Vagina (tissue), 2 donors: ENCODE results near the gene RNASEH2C. TPM values are rescaled to one million over a fixed set of nuclear protein-coding genes. Genes with fewer than 3 reads are reported as not detected.

Source experiments
- DNase-seq, 2 donors: peaks; one replicate each; pipeline ENCODE4 v3.0.0-alpha.2; 2017; ENCODE audit errors: extremely low spot score in 2 of 2
- H3K27ac ChIP-seq: fragments of 200-600 bp; sonication (generic); one replicate; pipeline ENCODE4 v1.5.1; 2019
- H3K27me3 ChIP-seq: fragments of 200-600 bp; sonication (generic); one replicate; pipeline ENCODE4 v1.5.1; 2019
- H3K36me3 ChIP-seq, 2 donors: fragments of 200-600 bp; sonication (generic); one replicate each; pipeline ENCODE4 v1.5.1; 2017 to 2019
- H3K4me1 ChIP-seq: fragments of 200-600 bp; sonication (generic); one replicate; pipeline ENCODE4 v1.5.1; 2019
- H3K4me3 ChIP-seq, 2 donors: fragments of 200-600 bp; sonication (generic); 1 replicate in 1 of 2; 2 replicates in 1 of 2; pipeline ENCODE4 v1.5.1; 2016 to 2019
- H3K9me3 ChIP-seq: fragments of 200-600 bp; sonication (generic); one replicate; pipeline ENCODE4 v1.5.1; 2019
- CTCF ChIP-seq, 3 experiments: fragments of 450-650 bp in 2 of 3; fragments of 200-600 bp in 1 of 3; sonication (generic) in 1 of 3; IDR thresholded peaks; one replicate each; pipeline ENCODE4 v1.5.1; 2017 to 2019; ENCODE audit warnings: antibody characterized with exemption in 3 of 3, mild to moderate bottlenecking in 2 of 3, moderate library complexity in 2 of 3
- POLR2A ChIP-seq, 2 donors: fragments of 450-650 bp; IDR thresholded peaks; one replicate each; pipeline ENCODE4 v1.6.1; 2017; ENCODE audit warnings: antibody characterized with exemption in 2 of 2, mild to moderate bottlenecking in 2 of 2, moderate library complexity in 2 of 2
- POLR2AphosphoS5 ChIP-seq, 2 donors: sonication (generic); formaldehyde crosslinking; IDR thresholded peaks; one replicate each; pipeline ENCODE4 v1.9.0; 2017; ENCODE audit warnings: antibody characterized with exemption in 2 of 2, mild to moderate bottlenecking in 2 of 2, low read depth in 1 of 2; ENCODE audit not compliant: insufficient read depth in 1 of 2
- intact Hi-C: fragments of 100-400 bp; cut with DNase I; formaldehyde crosslinking; loops from one replicate; pipeline ENCODE4 v1.15.1; 2023
- total RNA-seq: library from RNA; depleted of rRNA; stranded (reverse); fragments of >200 nt; gene quantifications from one replicate; pipeline ENCODE4 v1.2.3, GENCODE V29; 2016

RNASEH2C gene
- total RNA-seq, 1 donor from 2014 or later = 66.8 TPM

GRCh38 chr11:65701686-65702085 is 18.9 kb downstream of the RNASEH2C start:
- H3K27me3 ChIP-seq = no peaks in the 10 kb centered on the region
- peaks cover 4% of the 10 kb centered on the region for H3K4me1 ChIP-seq
- intact Hi-C loops = loop anchor here (10.0 kb wide), 1 partner anchor 283 kb away; no protein-coding TSS in a partner anchor
- DNase-seq = no peak
- H3K4me3 ChIP-seq = no peak overlapping the region
- no peak overlapping the region for H3K27ac ChIP-seq
- no peaks in the 10 kb centered on the region for H3K36me3 ChIP-seq
- no peaks in the 10 kb centered on the region for H3K9me3 ChIP-seq
- TF ChIP-seq POLR2AphosphoS5 (IDR thresholded peaks at IDR 0.05; ENCODE audit: insufficient read depth in 1 of 2, low read depth in 1 of 2) = no peak
- no peak for TF ChIP-seq POLR2A (IDR thresholded peaks at IDR 0.05)
- TF ChIP-seq CTCF (IDR thresholded peaks at IDR 0.05) = no peak

GRCh38 chr11:65700399-65700798 is 20.2 kb downstream of the RNASEH2C start:
- H3K27me3 ChIP-seq = no peaks in the 10 kb centered on the region
- no peaks in the 10 kb centered on the region for H3K36me3 ChIP-seq
- no peak for DNase-seq
- H3K27ac ChIP-seq = no peak overlapping the region
- H3K9me3 ChIP-seq = no peaks in the 10 kb centered on the region
- H3K4me3 ChIP-seq = no peak overlapping the region
- H3K4me1 ChIP-seq = no peaks in the 10 kb centered on the region
- intact Hi-C loops = loop anchor here (10.0 kb wide), 1 partner anchor 284 kb away; no protein-coding TSS in a partner anchor
- TF ChIP-seq POLR2AphosphoS5 (IDR thresholded peaks at IDR 0.05; ENCODE audit: insufficient read depth in 1 of 2, low read depth in 1 of 2) (no peak), CTCF (IDR thresholded peaks at IDR 0.05) (no peak)

- TF ChIP-seq POLR2A (IDR thresholded peaks at IDR 0.05) (no peak), CTCF (IDR thresholded peaks at IDR 0.05) (no peak), POLR2AphosphoS5 (IDR thresholded peaks at IDR 0.05; ENCODE audit: insufficient read depth in 1 of 2, low read depth in 1 of 2) (no peak)
- H3K9me3 ChIP-seq = no peaks in the 10 kb centered on the region
- no peak overlapping the region for H3K4me3 ChIP-seq
- no peaks in the 10 kb centered on the region for H3K27me3 ChIP-seq
- no peaks in the 10 kb centered on the region for H3K36me3 ChIP-seq
- intact Hi-C loops = no loop called here
- H3K4me1 ChIP-seq = no peaks in the 10 kb centered on the region
- no peak overlapping the region for H3K27ac ChIP-seq
- no peak for DNase-seq
These were observed 21.3 kb downstream of the RNASEH2C start for GRCh38 chr11:65699306-65699705.

- DNase-seq = no peak
- no peaks in the 10 kb centered on the region for H3K36me3 ChIP-seq
- intact Hi-C loops = no loop called here
- TF ChIP-seq POLR2A (IDR thresholded peaks at IDR 0.05) (no peak), CTCF (IDR thresholded peaks at IDR 0.05) (no peak), POLR2AphosphoS5 (IDR thresholded peaks at IDR 0.05; ENCODE audit: insufficient read depth in 1 of 2, low read depth in 1 of 2) (no peak)
- H3K27me3 ChIP-seq = no peaks in the 10 kb centered on the region
- no peak overlapping the region for H3K4me3 ChIP-seq
- H3K4me1 ChIP-seq = no peaks in the 10 kb centered on the region
- H3K9me3 ChIP-seq = no peaks in the 10 kb centered on the region
- H3K27ac ChIP-seq = no peak overlapping the region
These were observed 22.4 kb downstream of the RNASEH2C start for GRCh38 chr11:65698205-65698604.

- no peak for DNase-seq
- H3K4me3 ChIP-seq = no peak overlapping the region
- H3K27ac ChIP-seq = no peak overlapping the region
- TF ChIP-seq POLR2AphosphoS5 (IDR thresholded peaks at IDR 0.05; ENCODE audit: insufficient read depth in 1 of 2, low read depth in 1 of 2) (no peak), POLR2A (IDR thresholded peaks at IDR 0.05) (no peak), CTCF (IDR thresholded peaks at IDR 0.05) (no peak)
- no peaks in the 10 kb centered on the region for H3K4me1 ChIP-seq
- H3K9me3 ChIP-seq = no peaks in the 10 kb centered on the region
- intact Hi-C loops = no loop called here
- H3K27me3 ChIP-seq = no peaks in the 10 kb centered on the region
- no peaks in the 10 kb centered on the region for H3K36me3 ChIP-seq
These were observed 23.6 kb downstream of the RNASEH2C start for GRCh38 chr11:65696802-65697552.
